Activated CD4-positive, alpha-beta T cell treated with anti-CD3 and anti-CD28 coated beads for 48 hours (primary cell): ENCODE measurements around the gene MFAP3L.
"Not testable (repeated sequence)": the region's sequence is repeated elsewhere in the genome, so short reads cannot be mapped to it uniquely, and the experiment has no call there.

Experiments used
- DNase-seq: peaks from one replicate; pipeline ENCODE4 v3.0.0-alpha.2; 2020

MFAP3L gene

DNA sequence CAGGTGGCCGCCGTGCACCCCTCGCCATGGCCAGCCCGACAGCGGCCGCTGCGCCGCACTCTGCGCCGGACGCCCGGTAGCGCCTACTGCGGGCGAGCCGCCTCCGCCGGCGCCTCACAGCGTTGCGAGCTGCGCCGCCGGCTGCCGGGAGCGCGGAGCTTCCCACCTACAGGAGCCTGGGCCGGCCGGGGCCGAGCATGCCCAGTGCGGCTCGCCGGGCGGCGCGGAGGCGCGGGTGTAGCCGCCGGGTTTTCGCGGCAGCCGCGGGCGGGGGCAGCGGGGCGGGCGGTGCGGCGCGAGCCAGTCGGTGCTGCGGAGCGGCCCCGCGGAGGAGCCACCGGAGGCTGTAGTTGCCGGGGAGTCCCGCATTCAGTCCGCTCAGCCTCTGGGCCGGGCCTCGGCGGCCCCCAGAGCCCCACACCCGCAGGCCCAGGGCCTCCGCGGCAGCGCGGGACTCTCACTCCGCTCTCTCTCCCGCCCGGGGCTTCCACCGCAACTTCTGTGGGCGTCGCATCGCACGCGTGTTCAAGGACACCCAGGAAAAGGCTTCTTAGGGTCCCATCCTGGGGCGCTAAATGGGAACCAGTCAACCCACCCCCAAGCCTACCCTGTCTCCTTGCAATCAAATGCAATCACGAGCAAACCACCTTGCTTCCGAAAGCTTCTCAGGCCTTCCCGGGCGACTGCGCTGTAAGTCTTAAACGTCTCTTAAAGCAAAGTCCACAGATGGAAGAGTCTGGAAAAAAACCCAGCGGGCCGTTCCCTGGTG is at the start of gene MFAP3L:
Gene MFAP3L (minus strand): TSS at position 143 of the 769 bp plus-strand sequence. CDS start 20,518 bp downstream, outside the sequence.
- DNase-seq, result peak; percentile 84

DNA sequence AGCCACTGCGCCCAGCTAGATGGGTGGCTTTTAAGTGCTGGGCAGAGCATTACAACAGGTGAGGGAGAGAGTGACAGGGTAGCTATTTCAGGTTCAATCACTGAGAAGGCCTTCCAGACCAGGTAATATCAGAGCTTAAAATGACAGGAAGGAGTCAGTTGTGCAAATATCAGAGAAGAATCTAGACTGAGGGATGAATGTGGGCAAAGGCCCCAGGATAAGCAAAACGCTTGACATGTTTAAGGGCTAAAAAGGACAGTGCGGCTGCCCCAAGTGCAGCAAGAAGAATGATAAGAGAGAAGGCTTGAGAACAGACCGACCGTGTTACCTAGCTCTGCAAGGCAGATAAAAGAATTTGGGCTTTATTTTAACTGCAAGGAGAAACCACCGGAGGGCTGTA is 45.0 kb upstream of the MFAP3L start:
- no peak for DNase-seq

DNA sequence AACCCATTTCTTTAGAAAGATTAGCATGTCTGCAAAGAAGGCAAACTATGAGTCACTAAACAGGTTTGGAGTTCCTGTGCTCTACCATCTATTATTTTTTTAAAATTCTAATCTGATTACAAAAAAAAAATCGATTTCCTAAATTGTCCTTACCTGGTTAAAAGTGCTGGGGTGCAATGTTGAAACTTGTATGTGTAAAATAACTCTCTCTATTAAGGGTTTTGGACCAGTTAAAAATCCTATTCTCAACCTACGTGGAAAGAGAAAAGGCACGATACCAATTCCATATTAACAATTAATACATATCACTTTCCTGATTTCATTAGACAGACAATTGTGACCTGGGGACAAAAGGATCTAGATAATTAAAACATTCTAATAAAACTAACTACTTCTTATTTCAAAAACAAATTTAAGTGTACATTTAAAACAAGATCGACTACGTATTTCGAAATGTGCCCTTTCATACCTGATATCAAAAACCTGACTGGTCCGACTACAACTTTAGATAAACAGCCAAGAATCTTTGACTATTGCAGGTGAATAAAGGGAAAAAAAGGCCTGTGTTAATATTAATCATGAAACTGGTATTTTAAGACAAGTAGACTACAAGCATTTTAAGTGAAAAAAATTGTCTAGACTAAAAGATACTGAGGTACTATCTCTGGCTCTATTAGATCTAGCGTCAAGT is 42.4 kb upstream of the MFAP3L start:
- no peak for DNase-seq

DNA sequence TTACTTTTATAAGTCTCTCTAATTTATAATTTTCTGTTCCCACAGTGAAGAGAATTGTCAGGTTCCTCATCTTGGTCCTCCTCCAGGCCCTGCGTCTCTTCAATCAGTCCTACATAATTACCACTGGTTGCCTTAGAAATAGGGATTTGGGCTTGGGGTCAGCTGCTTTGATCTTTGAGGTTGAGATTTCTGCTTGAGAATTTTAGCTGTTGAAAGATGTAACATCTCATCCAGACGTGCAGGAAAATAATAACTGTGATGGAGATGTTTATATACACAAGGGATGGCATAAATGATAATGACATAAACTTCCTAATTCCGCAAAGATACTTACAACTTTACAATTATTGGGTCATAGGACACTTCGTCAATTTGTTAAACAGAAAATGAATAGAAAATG is 33.2 kb upstream of the MFAP3L start:
- DNase-seq, result no peak

DNA sequence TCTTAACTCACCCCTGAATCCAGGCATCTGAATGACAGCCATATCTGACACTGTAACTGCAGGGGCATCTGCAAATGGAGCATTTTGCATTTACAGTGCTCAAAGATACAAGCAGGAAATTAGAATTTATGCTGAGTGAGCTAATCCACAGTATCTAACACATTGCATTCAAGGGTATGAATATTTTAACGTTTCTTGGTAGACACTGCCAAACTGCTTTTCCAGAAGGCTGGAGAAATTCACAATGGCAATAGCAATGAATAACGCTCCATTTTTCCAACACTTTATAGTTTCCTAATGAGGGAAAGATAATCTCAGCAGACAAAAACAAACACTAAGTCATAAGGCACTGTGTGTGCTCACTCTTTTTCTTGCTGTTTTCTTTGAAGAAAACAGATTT is 32.6 kb upstream of the MFAP3L start:
- DNase-seq, result no peak

DNA sequence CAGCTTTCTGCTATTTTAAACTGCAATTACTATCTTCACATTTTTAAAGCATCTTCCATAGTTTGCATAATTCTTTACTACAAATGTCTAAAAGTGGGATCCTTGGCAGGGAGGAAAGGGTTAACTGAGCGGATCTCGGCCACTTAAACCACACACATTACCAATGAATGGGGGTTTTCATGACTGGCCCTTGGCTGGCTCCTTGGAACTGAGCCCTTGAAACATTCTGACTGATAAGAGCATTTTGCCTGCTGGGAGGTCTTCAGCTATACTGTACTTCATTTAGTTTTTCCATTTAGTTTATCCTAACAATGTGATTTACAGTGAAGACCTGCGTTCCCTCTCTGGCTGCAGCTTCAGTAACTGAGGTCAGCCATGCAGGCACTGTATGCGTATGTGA is 31.7 kb upstream of the MFAP3L start:
- DNase-seq, result no peak

DNA sequence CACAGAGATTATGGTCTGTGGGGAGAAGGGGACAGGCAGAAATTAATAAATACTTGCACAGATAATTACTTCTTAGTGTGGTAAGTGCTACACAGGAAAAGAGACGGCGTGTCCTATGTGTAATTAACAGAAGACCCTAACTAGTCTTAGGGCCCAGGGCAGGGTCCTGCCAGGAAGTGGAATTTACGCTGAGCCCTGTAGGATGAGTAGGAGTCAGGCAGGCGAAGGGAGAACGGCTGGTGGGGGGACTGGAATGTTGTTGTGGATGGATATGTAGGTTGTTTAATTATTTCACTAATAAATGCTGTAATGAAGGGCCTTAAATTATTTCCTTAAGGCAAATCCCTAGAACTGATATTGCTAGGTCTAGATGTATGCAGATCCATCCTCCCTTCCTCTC is 26.7 kb upstream of the MFAP3L start:
- DNase-seq, result no peak

DNA sequence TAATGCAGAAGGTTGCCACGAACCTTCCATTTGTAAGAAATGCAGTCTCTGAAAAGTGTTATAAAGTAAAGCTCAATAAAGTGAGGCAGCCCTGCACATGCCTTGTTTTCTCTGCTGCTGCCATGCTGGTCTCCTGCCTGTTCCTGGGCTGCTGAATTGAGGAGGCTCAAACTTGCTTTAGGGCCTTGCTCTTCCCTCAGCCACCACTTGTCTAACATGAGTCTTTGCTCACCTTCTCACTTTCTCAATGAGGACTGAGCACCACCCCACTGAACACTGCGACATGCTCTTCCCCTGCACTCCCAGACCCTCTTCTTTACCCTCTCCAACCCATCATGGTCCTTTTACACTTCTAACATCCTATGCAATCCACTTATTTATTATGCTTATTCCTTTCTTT is 25.2 kb upstream of the MFAP3L start:
- DNase-seq, result no peak

DNA sequence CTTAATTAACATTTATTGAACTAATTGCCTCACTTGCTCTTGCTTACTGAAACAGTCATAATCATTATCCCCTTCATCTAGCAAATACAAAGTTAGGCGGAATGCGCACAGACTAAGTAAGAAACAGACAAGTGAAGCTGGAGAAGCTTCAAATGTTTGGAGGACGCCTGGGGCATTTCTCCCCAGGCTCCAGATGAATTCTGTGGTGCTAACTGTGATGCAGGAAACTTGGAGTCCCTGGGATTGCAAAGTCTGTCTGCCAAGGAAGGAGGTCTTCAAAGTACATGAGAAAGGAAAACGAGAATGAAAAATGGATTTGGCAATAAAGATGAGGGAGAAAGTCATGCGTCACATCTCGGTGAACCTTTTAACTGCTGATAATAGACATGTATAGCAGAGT is 23.6 kb upstream of the MFAP3L start:
- DNase-seq, result no peak

DNA sequence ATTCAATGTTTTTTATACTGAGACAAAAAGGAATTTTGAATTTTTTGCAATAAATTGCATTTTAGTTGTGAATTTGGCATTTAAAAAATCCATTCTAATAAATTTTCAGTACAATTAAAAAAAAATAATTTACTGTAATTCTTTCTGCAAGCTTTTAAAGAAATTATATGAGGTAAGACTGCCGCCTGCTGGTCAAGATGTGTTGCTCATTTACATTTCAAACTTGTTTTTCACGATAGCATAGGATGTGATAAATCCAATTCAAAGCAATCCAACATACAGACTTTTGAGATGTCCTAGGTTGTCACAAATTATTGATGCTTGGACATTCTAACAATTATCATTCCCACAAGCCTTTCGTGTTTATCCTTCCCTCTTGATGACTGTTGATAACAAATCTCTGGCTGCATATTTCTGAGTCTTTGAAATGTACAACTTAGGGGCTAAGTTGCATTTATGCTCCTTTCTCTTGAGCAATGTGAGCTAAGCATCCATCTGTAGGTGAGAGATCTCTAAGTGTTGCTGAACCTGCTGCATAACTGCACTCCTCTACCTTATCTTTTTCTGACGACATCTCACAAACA is 21.7 kb upstream of the MFAP3L start:
- DNase-seq, result peak; percentile 66

DNA sequence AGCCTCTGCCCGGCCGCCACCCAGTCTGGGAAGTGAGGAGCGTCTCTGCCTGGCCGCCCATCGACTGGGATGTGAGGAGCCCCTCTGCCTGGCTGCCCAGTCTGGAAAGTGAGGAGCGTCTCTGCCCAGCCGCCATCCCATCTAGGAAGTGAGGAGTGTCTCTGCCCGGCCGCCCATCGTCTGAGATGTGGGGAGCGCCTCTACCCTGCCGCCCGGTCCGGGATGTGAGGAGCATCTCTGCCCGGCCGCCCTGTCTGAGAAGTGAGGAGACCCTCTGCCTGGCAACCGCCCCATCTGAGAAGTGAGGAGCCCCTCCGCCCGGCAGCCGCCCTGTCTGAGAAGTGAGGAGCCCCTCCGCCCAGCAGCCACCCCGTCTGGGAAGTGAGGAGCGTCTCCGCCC is 20.0 kb upstream of the MFAP3L start:
- not testable (repeated sequence) for DNase-seq

DNA sequence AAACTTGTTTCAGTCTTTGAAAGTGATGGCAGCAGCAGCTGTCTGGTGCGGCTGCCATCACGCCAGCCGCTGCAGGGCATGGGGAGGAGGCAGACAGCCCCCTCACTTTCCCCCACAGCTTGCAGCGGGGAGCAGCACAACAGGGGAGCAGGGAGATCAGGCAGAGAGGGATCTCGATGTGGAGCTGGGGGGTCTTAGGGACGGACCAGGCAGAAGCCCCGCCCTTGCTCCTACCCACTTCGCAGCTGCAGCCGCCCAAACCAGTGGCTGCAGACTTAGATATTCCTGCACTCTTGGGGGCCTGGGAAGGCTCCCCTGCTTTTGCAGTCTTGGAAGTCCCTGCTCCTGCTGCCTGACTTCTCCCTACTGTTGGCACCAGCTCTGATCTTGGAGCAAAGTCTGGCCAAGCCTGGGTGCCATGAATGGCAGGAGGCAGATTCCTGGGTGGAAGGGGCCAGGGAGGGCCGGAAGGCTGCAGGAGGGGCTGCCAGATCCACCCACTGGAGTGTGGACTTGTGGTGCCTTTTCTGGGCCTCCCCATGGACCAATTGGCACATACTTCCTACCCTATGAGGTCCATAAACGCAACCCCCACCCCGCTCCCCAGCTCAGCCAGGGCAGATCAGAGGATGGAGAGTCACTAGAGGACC is 14.0 kb upstream of the MFAP3L start:
- DNase-seq, result no peak

DNA sequence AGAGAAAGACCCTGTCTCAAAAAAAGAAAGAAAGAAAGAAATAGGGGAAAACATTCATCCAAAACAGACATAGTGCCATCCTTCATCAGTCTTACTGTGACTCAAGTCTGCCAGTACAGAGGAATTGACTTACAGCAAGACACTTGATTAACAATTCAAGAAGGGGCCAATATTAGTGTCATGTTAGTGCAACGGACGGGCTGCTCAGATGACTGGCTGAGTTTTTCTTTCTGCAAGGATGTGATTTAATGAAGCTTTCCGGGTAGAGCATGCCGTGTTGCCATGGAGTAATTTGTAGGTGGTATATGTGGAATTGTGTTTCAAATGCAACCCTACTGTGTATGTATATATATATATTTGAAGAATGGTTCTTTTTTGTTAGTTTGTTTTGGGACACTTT is 12.6 kb upstream of the MFAP3L start:
- DNase-seq, result no peak

DNA sequence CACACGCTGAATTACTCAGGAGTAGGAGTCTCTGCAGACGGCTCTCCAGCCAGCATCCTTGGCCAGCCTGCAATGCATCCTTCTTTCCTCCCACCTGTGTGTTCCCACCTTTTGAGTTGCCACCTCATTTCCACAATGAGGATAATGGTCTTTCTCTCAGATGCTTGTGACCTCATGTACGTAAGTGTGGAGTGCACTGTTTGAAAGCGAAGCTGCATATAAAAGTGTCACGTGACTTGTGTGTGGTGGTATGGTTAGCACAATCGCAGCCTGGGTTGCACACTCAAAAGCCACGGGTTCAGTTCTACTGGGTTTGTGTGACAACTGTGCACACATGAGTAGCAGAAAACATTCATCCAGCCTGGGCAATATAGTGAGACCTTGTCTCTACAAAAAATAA is 12.0 kb upstream of the MFAP3L start:
- DNase-seq, result no peak

DNA sequence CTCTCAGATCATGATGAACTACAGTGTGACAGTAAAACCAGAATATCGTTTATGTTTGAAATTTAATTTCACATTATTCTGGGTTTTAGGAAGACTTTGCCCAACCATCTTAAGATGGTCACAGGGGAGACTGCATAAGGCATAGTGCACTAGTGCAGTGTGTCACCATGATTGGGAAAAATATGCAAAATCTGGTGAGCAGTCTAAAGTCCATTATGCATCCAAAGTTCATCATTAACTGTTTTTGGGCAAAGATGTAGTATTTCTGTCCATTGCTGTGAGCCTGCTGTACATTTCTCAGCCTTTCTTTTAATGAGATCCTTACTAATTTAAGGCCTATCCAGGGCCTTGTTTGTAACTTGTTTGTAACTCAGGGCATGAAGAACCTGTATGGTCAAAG is 11.3 kb upstream of the MFAP3L start:
- DNase-seq, result no peak

DNA sequence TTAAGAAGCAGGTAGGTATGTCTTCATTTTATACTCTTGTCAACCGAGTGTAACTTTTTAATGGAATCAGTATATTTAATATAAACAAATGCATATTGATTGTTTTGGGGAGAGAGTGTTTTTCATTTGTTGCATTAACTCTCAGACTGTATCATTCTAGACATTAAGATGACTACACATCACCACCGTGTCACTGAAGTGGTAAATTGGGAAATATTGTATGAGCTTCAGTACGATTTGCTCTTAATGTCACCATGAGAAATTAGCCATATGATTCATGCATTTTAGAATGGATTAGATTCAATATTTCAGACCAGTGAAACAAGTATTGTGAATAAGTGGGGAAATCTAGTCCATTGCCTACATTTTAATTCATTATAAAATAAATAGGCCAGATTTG is 9.7 kb upstream of the MFAP3L start:
- no peak for DNase-seq

DNA sequence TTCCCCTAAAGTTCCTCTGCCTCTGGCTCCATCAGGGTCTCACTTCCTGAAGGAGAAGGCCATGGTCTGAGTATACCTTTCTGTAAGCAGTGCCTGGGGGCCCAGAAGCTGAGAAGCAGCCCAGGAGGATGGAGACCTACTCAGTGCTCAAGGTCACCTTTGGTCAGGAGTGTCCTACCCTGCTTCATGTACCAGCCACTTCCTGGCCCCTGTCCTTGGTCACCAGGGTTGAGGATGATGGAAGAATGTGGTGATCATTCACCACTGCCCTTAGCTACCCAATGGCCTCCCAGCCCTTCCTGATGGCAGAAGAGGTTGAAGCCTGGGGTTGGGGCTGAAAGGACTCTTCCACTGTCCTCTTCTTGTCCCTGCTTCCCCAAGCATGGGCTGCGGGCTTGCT is 9.0 kb upstream of the MFAP3L start:
- no peak for DNase-seq

DNA sequence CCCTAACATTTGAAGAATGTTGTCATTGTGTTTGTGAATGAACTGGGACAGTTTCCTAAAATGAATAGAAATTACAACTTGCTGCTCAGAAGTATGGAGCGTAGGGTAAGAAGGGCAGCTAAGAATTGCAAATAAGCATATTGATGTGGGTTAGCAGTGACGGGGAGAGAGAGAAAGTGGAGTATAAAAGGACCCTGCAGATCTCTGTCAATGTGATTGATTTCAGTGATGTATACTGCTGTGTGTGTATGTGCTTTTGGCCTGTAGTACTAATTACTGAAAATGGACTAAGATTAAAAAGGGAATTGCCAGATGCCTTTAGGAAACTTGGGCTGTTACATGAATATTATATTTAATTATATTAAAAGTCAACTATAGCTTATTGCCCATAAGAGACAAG is 7.8 kb upstream of the MFAP3L start:
- no peak for DNase-seq

DNA sequence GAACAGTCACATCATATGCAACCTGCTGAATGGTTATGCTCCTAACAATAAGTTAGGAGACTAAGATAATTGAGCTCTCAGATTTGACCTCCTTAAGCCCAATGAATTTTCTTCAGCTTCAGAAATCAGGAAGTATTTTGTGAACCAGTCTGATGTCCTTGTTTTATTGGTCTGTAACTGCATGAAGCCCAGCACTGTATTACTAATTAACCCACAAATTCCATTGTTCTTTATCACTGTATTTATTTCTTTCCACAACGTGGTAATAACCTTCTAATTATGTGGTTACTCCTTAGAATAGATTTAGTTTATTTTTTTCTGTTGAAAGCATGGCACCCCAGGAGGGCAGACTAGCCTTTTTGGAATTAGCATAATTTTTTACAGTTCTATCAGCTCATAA is 3.9 kb upstream of the MFAP3L start:
- DNase-seq, result no peak

DNA sequence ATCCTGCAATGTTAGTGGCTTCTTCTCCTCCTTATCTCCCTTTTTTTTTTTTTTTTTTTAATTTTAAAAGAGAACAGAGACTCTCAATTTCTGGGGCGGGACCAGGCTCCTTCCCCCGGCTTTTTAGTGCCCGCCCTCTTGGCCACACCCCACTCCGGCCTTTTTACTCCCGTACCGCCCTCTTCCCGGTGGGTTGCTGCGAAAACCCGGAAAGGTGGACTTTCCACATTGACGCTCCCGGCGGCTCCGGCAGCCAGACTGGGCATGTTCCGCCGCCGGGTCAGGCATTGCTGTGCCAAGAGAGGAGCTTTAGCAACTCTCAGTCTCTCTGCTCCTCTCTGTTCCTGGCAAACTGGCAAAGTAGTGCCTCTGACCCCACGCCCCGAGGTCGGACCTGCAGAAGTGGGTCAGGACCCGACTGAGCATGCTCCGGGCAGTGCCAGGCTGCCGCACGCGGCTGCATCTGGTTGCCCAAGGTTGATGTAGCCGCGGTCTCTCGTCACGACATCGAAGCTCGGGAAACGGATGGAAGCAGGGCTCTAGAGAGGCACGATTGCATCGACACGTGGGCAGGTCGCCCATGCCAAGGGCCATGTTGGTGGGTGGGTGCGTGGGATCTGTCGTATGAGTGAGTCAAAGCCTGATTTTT is 1.1 kb upstream of the MFAP3L start:
- peak; percentile 95 for DNase-seq

DNA sequence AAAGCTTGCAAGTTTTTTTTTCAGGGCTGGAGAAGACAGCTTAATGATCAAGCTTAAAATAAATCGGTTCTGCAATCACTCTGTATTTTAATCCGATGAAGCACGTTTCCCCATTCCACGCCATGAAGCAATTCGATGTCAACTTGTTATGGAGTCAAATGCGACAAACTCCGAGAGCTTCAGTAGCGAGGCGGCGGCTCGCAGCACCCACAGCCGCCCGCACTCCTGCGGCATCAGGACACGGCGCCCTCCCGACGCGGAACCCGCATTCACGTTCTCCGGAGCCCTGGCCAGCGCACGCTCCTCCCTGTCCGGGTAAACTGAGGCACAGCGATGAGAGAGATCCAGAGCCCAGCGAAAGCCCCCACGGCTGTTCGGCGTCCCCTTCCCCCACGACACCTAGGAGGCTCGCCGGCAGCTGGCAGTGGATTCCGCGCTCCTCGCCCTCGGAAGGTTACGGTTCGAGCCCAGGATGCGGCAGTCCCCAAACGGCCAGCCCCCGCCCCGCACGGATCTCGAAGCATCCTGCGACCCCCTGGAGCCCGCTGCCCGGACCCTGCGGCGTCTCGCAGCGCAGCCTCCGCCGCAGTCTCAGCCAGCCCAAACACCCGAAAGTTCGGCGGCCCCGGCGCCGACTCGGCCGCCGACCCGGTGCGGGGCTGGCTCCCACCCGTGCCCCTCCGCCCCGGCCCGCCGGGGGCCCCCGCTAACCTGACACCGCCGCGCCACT is 507 bp downstream of the MFAP3L start:
- peak; percentile 18 for DNase-seq

DNA sequence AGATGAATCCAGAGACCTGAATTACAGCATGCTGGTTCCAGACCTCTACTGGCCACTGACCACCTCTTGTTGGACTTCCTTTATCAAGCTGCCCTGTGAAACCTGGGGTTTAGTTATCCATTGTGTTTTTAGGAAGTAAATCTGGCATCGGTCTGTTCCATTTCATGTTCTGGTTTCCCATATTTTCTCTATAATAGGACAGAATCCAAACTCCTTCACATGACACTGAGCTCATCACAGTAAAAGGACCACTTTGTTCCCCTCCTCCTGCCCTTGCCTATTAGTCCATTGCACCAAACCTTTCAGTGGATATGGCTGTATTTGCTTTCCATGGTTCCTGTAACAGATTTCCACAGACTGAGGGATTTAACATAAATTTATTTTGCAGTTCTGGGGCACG is 4.0 kb downstream of the MFAP3L start:
- no peak for DNase-seq

DNA sequence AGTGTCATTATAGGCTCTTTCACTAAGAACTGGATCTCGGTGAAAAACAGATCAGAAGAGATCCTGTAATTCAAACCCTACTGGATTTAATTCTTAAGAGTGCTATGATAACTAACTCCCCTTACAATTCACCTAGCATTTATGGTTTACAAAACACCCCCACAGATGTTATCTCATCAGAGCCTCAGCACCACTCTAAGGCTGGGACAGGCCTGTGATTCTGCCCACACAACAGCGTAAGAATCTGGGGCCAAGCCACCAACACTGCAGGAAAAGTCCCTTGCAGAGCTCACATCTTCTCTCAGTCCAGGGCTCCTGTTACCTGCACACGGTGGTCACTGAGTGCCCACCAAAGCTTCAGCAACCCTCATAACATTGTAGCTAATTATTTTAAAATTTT is 8.9 kb downstream of the MFAP3L start:
- no peak for DNase-seq
